HG03571 (cell line): ENCODE measurements around the gene LAMC1.
A peak's percentile ranks its signal among the peaks of the same experiment; 100 is the strongest.

Experiments used
- ATAC-seq: cut with Tn5 transposase; IDR thresholded peaks from one replicate; pipeline ENCODE4 v1.9.1; 2021; ENCODE audit not compliant: unreplicated experiment

LAMC1 gene

GRCh38 chr1:183023146-183023600, at the start of gene LAMC1:
LAMC1 (plus strand) TSS chr1:183023420; CDS start chr1:183023717, 297 bp downstream.
- peak; percentile 19 for ATAC-seq

- ATAC-seq = no peak
These were observed 48.6 kb upstream of the LAMC1 start for GRCh38 chr1:182974506-182975191.

- ATAC-seq = no peak
These were observed 45.7 kb upstream of the LAMC1 start for GRCh38 chr1:182977480-182977879.

GRCh38 chr1:182978151-182978853, 44.9 kb upstream of the LAMC1 start:
- no peak for ATAC-seq

GRCh38 chr1:182984138-182984537, 39.1 kb upstream of the LAMC1 start:
- ATAC-seq = no peak

- ATAC-seq = no peak
These were observed 38.6 kb upstream of the LAMC1 start for GRCh38 chr1:182984621-182985020.

GRCh38 chr1:182985876-182986275, 37.3 kb upstream of the LAMC1 start:
- no peak for ATAC-seq

GRCh38 chr1:182990413-182991144, 32.6 kb upstream of the LAMC1 start:
- ATAC-seq = no peak

- no peak for ATAC-seq
These were observed 29.5 kb upstream of the LAMC1 start for GRCh38 chr1:182993746-182994145.

- ATAC-seq = no peak
These were observed 27.3 kb upstream of the LAMC1 start for GRCh38 chr1:182995894-182996293.

- ATAC-seq = no peak
These were observed 26.4 kb upstream of the LAMC1 start for GRCh38 chr1:182996816-182997215.

- no peak for ATAC-seq
These were observed 24.7 kb upstream of the LAMC1 start for GRCh38 chr1:182998482-182998881.

GRCh38 chr1:183000167-183000962, 22.9 kb upstream of the LAMC1 start:
- ATAC-seq = no peak

- ATAC-seq = no peak
These were observed 21.0 kb upstream of the LAMC1 start for GRCh38 chr1:183002267-183002666.

- ATAC-seq = no peak
These were observed 20.4 kb upstream of the LAMC1 start for GRCh38 chr1:183002797-183003196.

GRCh38 chr1:183003203-183003602, 20.0 kb upstream of the LAMC1 start:
- ATAC-seq = no peak

GRCh38 chr1:183004141-183004540, 19.1 kb upstream of the LAMC1 start:
- ATAC-seq = no peak

- no peak for ATAC-seq
These were observed 11.4 kb upstream of the LAMC1 start for GRCh38 chr1:183011859-183012258.

- ATAC-seq = no peak
These were observed 10.8 kb upstream of the LAMC1 start for GRCh38 chr1:183012301-183012994.

- ATAC-seq = no peak
These were observed 4.0 kb upstream of the LAMC1 start for GRCh38 chr1:183019139-183019740.
